Measurements from ENCODE around the gene PAPLN. TPM values are rescaled to one million over a fixed set of nuclear protein-coding genes. Genes with fewer than 3 reads are reported as not detected.

Gene PAPLN
- total and polyA plus RNA-seq, 8 donors: 1.1 to 18.3 (median 2.9) TPM

DNA sequence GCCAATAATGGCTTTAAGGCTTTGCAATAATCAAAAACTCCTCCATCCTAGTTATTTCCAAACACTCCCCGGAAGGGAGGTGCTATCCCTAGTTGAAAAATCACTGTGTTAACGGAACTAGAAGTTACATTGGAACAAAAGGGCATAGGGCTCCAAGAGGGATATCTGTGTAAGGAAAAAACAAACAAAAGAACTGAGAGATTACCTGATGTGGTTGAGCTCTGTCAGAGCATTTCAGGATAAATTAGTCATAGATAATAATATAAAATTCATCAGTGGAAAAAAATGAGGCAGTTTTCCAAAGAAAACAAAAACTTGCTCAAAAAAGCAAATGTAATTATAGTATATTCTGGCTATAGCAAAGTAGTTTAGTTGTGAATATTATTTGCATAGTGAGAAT, 27.4 kb upstream of the PAPLN start:
- H3K4me3 ChIP-seq: no peak overlapping the region
- 42 to 47% methylated on average over 2 of the region's 2 CpGs for WGBS, 2 donors
- no peak for DNase-seq
- intact Hi-C loops (cut with DNase I): no loop called here
- peaks cover 5 to 29% (median 11%) of the 10 kb centered on the region in 3 donors for H3K36me3 ChIP-seq
- ATAC-seq: peak in 1 of 4 donors; percentile 31
- no peaks in the 10 kb centered on the region for H3K9me3 ChIP-seq
- TF ChIP-seq, protein P1, sequence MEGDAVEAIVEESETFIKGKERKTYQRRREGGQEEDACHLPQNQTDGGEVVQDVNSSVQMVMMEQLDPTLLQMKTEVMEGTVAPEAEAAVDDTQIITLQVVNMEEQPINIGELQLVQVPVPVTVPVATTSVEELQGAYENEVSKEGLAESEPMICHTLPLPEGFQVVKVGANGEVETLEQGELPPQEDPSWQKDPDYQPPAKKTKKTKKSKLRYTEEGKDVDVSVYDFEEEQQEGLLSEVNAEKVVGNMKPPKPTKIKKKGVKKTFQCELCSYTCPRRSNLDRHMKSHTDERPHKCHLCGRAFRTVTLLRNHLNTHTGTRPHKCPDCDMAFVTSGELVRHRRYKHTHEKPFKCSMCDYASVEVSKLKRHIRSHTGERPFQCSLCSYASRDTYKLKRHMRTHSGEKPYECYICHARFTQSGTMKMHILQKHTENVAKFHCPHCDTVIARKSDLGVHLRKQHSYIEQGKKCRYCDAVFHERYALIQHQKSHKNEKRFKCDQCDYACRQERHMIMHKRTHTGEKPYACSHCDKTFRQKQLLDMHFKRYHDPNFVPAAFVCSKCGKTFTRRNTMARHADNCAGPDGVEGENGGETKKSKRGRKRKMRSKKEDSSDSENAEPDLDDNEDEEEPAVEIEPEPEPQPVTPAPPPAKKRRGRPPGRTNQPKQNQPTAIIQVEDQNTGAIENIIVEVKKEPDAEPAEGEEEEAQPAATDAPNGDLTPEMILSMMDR (IDR thresholded peaks at IDR 0.05): no peak
- FAIRE-seq: no peak
- H3K27me3 ChIP-seq: no peaks in the 10 kb centered on the region
- no peaks in the 10 kb centered on the region for H3K4me1 ChIP-seq
- H3K27ac ChIP-seq: no peak overlapping the region

DNA sequence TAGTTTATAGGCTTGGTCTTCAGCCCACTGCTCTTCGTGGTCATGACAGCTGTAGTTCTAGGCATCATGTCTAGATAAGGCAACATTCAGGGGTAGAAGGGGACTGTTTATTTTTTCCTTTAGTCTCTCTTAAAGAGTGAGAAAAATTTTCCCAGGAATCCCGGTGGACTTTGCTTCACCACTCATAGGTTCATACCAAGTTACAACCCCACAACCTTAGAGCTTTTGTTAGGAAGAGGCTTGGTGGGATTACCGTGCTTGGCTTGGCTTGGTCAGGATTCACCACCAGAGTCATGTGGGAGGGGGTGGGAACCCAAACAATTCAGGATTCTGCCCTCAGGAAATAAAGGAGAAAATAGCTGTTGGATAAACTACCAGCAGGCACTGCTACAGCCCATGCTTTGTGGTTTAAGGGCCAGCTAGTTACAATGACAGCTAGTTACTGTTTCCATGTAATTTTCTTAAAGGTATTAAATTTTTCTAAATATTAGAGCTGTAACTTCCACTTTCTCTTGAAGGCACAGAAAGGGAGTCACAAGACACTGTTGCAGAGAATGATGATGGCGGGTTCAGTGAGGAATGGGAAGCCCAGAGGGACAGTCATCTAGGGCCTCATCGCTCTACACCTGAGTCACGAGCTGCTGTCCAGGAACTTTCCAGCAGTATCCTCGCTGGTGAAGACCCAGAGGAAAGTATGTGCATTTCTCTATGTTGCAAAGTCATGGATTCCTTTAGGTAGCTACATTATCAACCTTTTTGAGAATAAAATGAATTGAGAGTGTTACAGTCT, 25.9 kb upstream of the PAPLN start:
- Histone ChIP-seq H3K27me3 (no peaks in the 10 kb centered on the region), H3K27ac (no peak overlapping the region), H3K4me1 (no peaks in the 10 kb centered on the region), H3K9me3 (no peaks in the 10 kb centered on the region), H3K36me3 (peaks cover 5 to 36% (median 11%) of the 10 kb centered on the region in 3 donors), H3K4me3 (no peak overlapping the region)
- ATAC-seq: no peak
- FAIRE-seq: no peak
- 86 to 95% methylated on average over 7 of the region's 7 CpGs for WGBS, 2 donors
- no peak for DNase-seq
- TF ChIP-seq, protein P1 (IDR thresholded peaks at IDR 0.05): no peak
- intact Hi-C loops (cut with DNase I): no loop called here

DNA sequence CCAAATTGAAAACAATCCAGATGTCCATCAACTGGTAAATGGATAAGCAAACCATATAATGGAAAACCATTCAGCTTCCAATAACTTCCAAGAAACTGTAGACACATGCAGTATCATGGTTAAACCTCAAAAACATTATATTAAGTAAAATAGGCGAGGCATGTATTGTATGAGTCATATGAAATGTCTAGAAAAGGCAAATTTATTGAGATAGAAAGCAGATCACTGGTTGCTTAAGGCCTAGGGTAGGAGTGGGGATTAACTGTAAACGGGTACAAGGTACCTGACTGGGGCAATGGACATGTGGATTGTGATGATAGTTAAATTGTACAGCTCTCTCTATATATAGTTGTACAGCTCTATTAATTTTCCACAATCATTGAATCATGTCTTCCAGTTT, 21.3 kb upstream of the PAPLN start:
- no peaks in the 10 kb centered on the region for H3K27me3 ChIP-seq
- FAIRE-seq (no peak), ATAC-seq (no peak), DNase-seq (no peak)
- TF ChIP-seq, protein P1 (IDR thresholded peaks at IDR 0.05): no peak
- no peak overlapping the region for H3K27ac ChIP-seq
- 90 to 93% methylated on average over 2 of the region's 2 CpGs for WGBS, 2 donors
- H3K4me1 ChIP-seq: no peaks in the 10 kb centered on the region
- intact Hi-C loops (cut with DNase I): no loop called here
- H3K4me3 ChIP-seq: no peak overlapping the region
- no peaks in the 10 kb centered on the region for H3K9me3 ChIP-seq
- H3K36me3 ChIP-seq: peaks cover 3 to 31% (median 8%) of the 10 kb centered on the region in 3 donors

DNA sequence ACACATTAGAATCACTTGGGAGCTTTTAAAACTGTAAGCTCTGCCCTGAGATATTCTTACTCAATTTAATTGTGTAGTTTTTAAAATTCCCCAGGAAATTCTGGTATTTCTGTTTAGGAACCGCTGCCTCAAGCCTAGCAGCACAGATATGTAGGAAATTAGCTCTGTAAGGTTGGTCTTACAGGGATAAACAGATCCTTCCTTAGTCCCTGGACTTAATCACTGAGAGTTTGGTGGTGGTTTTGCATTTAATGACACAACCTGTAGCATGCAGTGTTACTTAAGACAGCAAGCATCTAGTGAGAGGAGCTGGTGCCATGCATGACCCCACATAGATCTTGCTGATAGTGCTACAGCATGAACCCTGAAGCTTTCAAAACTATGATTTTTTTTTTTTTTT, 19.9 kb upstream of the PAPLN start:
- no peak for ATAC-seq
- FAIRE-seq: no peak
- TF ChIP-seq, protein P1 (IDR thresholded peaks at IDR 0.05): no peak
- intact Hi-C loops (cut with DNase I): no loop called here
- 96 to 99% methylated on average over 1 of the region's 1 CpG for WGBS, 2 donors
- Histone ChIP-seq H3K27me3 (no peaks in the 10 kb centered on the region), H3K9me3 (no peaks in the 10 kb centered on the region), H3K4me3 (no peak overlapping the region), H3K4me1 (no peaks in the 10 kb centered on the region), H3K27ac (no peak overlapping the region), H3K36me3 (peaks cover 3 to 28% (median 8%) of the 10 kb centered on the region in 3 donors)
- no peak for DNase-seq

DNA sequence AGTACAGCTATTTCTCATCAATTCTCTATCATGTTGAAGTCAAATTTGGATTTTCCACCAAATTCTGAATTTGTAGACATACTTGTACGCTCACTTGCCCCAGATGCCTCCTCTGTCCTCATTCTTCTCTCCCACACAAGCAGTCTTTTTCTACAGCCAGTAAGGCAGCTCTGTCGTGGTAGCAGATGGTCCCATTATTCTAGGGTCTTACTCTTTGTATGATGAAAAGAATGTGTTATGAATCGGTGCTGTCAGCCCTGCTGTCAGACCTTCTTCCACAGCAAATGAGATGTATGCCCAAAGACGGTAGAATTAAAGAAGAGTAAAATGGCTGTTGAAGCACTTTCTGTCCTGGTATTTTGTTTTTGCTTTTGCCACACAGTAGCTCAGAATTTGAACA, 17.2 kb upstream of the PAPLN start:
- Histone ChIP-seq H3K36me3 (peaks cover 3 to 21% (median 5%) of the 10 kb centered on the region in 3 donors), H3K27ac (no peak overlapping the region), H3K9me3 (no peaks in the 10 kb centered on the region), H3K4me3 (no peak overlapping the region), H3K4me1 (no peaks in the 10 kb centered on the region), H3K27me3 (no peaks in the 10 kb centered on the region)
- WGBS, 2 donors: 88 to 91% methylated on average over 4 of the region's 4 CpGs
- intact Hi-C loops (cut with DNase I): no loop called here
- FAIRE-seq: no peak
- DNase-seq: no peak
- TF ChIP-seq, protein P1 (IDR thresholded peaks at IDR 0.05): no peak
- no peak for ATAC-seq

All from pancreas (tissue), 10 donors.